GM12873 (cell line): ENCODE measurements around the gene SLX4.
A peak's percentile ranks its signal among the peaks of the same experiment; 100 is the strongest.

Source experiments
- CTCF ChIP-seq: IDR thresholded peaks from 2 replicates; pipeline ENCODE4 v1.5.1; 2012; ENCODE audit warnings: low read depth, mild to moderate bottlenecking, moderate library complexity, low read length, control low read depth; ENCODE audit not compliant: insufficient read depth; ENCODE audit errors: missing control alignments

SLX4 gene

GRCh38 chr16:3611146-3611975 lies at the start of gene SLX4:
TSS of gene SLX4 (minus strand) at chr16:3611606. CDS start at chr16:3608964, 2,642 bp downstream.
- no peak for TF ChIP-seq CTCF

GRCh38 chr16:3659251-3659650 lies 47.8 kb upstream of the SLX4 start:
- no peak for TF ChIP-seq CTCF

- TF ChIP-seq CTCF: no peak
These were observed 45.4 kb upstream of the SLX4 start for GRCh38 chr16:3656491-3657468.

- no peak for TF ChIP-seq CTCF
These were observed 44.2 kb upstream of the SLX4 start for GRCh38 chr16:3655396-3656159.

- no peak for TF ChIP-seq CTCF
These were observed 43.6 kb upstream of the SLX4 start for GRCh38 chr16:3655030-3655395.

- peak; percentile 91 for TF ChIP-seq CTCF
These were observed 43.0 kb upstream of the SLX4 start, which contains the start of gene DNASE1 for GRCh38 chr16:3654249-3654991. TSS of gene DNASE1 (plus strand) at chr16:3654691. CDS start at chr16:3655374, 683 bp downstream.
